Amniotic epithelial cell (primary cell): ENCODE data around the gene NHEJ1.

Experiments used
- DNase-seq: peaks from one replicate; pipeline ENCODE4 v3.0.0-alpha.2; 2010; ENCODE audit warnings: low read depth

Gene NHEJ1

GRCh38 chr2:219123356-219124135, 37.1 kb downstream of the NHEJ1 start:
- no peak for DNase-seq

GRCh38 chr2:219122202-219122980, 38.2 kb downstream of the NHEJ1 start:
- DNase-seq, result peak; percentile 21

GRCh38 chr2:219120082-219120481, 40.5 kb downstream of the NHEJ1 start:
- peak; percentile 20 for DNase-seq

GRCh38 chr2:219119422-219120043, 41.1 kb downstream of the NHEJ1 start:
- peak; percentile 42 for DNase-seq

DNA sequence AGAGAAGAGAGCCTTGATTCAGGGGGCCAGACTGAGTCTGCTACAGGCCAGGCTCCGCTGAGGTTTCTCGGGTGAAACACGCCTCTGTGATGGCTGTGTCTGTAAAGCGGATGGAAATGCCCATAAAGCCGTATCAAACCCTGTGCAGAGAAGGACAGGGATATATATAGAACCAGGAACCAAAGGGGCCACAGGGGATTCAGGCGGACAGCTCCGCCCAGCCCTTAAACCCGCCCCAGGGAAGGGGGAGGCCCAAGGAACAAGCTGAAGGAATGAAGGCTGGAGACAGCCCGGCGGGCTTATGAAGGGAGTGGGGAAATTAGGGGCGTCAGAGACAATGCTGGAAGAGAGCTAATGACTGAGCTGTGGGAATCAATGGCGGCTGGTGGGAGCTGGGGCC, 42.1 kb downstream of the NHEJ1 start:
- DNase-seq, result no peak

DNA sequence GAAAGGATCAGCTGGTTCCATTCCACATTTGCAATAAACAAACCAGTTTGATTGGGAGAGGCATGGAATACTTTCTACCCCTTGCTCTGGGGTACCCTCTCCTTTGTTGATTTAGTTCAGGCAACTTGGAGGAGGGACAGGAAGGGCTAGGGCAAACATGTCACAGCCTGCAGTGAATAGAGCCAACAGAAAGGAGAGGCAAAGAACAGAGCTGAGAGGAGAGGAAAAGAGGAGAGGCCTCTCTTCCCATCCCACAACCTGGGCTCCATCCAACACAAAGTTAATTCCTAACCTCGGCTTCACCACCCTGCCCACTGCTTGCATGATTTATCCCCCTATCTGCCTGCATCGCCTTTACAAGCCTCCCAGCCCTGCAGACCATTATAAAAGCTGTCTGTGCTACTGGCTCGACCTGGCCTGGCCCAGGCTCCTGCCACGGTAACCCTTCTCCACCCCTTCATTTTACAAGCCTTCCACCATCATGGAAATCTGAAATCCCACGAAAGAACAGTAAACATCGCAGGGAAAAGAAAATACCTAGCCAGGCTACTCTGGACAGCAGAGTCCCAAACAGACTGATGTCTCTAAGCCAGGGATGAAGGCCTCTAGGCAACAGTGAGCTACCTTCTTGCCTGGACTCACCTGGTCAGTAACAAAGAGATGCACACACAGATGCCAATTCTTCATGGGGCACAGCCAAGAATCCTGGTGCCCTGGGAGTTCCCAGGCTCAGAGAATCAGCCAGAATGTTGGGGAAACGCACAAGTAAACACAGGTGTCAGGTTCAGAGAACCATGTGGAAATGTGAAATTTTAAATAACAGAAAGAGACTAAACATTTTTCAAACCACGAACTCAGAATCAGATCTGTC, 43.6 kb downstream of the NHEJ1 start:
- no peak for DNase-seq

DNA sequence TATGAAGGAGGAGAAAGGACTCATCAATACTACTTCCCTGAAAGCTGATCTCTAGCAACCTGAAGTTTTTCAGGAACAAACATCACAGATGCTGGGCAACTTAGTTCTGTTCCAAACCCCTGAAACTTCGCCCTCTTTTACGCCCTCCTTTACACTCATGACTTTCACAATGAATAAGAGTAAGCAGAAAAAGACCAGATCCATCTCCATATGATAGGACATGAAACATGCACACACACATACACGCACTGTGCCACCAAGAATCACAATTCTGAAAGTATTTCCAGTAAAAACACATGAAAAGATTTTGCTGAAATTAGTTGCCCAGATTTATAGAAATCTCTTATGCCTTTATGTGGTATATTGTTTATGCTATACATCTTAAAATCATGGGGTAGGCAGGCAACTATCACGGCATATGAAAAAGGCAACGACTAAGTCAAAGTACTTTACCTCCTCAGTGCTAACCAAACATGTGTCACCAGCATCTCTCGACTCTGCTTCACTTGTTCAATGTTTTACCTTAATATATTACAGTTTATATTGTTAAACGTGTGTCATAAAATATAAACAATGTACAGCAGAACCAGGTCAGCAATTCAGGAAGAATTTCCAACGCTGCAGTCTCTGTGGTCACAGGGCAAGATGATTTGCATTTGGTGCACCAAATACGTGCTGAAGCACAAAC, 47.8 kb downstream of the NHEJ1 start:
- no peak for DNase-seq

DNA sequence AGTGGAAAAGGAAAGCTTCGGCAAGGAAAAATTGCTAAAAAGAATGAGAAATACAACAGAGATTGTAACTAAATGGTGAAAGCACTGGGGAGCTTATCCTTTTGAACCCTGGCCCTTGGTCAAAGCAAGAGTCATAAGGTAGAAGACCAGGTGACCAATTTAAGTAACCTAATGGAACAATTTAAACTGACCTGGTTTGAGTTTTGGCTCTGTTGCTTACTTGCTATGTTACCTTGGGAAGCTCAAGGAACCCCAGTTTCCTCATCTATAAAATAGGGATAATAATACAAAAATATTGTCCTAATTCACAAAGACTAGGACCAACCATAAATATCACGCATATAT, 48.6 kb downstream of the NHEJ1 start:
- DNase-seq, result no peak

DNA sequence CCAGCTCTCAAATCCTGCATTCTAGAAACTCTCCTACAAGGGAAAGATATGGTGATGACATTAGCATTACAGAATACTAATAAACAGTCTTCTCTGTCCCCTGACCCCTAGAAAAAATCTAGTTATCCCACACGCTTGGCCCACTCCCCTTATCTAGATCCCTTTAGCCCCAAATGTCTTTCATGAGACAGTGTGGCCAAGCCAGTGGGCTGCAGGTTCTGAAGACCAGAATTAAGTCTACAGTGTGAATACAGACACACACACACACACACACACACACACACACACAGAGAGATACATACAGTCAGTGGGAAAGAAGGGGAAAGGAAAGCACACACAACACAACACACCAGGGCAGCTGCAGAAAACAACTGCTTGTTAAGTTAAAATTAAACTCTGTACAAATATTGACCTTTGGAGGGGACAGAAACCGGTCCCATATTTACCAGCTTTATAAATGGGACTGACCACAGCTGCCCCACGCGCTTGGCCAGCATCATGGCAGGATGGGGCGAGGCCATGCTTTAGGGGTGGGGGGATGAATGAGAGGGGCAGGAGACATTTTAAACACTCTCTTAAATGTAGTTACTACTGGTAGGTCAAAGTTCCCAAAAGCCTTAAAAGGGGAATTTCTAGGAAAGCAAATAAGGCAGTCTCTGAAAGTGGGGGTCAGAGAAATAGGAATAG, 49.1 kb downstream of the NHEJ1 start:
- DNase-seq, result no peak

GRCh38 chr2:219109471-219109870, 51.1 kb downstream of the NHEJ1 start:
- DNase-seq, result no peak

GRCh38 chr2:219107758-219108157, 52.9 kb downstream of the NHEJ1 start:
- DNase-seq, result no peak

DNA sequence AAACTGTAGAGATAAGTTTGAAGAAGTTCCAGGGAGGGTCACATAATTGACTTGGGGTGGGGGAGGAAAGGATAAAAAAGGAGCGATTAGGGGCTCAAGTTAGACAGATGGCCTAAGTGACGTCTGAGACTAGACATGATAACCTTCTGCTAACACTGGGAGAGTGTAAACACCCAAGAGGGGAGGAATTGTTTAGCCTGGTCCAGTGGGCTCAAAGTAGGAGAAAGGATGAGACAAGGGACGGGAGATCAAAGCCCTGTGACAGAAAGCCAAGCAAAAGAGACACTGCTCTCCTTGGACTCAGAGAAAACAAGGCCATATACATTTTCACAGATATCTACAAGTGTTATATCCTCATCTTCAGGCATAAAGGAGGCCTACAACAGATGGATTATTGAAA, 54.4 kb downstream of the NHEJ1 start:
- DNase-seq, result no peak

GRCh38 chr2:219104107-219105035, 56.2 kb downstream of the NHEJ1 start:
- peak; percentile 46 for DNase-seq

GRCh38 chr2:219099329-219099728, 61.3 kb downstream of the NHEJ1 start:
- peak; percentile 88 for DNase-seq

GRCh38 chr2:219095406-219095935, 65.1 kb downstream of the NHEJ1 start:
- peak; percentile 98 for DNase-seq

DNA sequence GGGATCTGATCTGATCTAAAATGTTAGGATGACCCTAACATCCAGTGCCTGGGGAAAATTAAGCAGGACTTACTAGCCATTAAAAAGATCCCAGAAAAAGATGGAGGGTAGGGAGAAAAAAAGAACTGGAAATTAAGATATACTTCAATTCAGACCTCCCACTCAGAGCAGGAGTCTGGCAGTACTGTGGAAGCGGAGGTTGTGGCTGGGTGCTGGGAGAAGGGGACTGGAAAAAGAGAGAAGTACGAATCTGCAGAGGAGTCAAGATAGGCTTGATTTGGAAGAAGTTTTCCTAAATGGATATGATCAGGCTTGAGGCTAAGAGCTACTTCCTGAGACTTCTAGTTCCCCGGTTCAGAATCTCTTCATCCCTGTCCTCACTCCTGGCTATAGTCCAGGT, 66.4 kb downstream of the NHEJ1 start:
- DNase-seq, result no peak

DNA sequence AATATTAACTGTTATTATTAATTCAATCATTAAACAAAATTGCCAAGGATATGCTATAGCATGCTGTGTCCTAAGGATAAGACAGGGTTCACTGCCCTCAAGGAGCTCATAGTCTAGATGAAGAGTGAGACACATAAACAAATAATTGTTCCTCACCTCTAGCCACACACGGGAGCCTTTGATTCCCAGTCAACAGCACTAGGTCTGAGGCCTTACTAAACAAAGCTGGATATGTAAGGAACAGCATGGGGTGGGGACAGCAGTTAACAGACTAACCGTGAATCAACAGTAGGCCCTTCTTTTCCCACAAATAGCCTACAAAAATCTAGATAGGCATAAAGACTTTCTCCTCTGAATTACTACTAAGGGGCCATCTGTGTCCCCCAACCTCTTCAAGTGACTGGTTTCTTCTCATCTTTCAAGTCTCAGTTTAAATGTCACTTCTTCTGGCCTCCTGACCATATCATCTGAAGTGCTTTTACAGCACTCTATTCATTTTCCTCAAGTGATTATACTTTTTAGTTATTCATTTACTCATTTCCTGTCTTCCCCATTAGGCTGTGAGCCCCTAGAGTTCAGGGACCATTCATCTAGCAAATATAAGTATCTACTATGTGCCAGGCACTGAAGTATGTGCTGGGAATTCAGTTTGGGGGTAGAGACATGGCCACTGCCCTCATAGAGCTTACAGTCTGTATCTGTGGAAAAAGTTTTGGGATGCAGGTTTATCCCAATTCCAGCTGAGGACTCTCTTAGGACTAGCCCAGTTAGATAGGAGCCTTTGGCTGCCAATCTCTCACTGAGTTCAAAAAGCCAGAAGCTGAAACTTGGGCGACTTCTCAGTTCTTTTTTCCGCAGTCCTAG, 69.9 kb downstream of the NHEJ1 start:
- DNase-seq, result no peak

- no peak for DNase-seq
Measured at GRCh38 chr2:219089330-219089729, 71.3 kb downstream of the NHEJ1 start.

DNA sequence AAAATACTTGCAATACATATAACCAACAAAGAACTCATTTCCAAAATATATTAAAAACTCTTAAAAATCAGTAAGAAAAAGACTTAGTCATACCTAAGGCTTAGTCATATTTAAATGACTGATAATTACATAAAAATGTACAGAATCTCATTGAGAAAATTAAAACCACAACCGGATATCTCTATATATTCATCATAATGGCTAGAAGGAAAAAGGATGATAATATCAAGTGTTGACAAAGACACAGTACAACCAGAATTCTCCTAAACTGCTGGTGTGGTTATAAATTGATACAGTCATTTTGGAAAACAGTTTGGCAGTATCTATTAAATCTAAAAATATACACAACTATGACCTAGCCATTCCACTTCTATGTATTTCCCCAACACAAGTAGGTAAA, 72.8 kb downstream of the NHEJ1 start:
- DNase-seq, result no peak
